LNCAP (cell line): Measurements from ENCODE around the gene SLC66A3.

Experiments used
- CTCF ChIP-seq: fragments of 450-650 bp; IDR thresholded peaks from 2 replicates; pipeline ENCODE4 v1.5.1; 2017; ENCODE audit warnings: mild to moderate bottlenecking

SLC66A3 gene

GRCh38 chr2:11155381-11156035 is at the start of gene SLC66A3:
Gene SLC66A3 (plus strand): TSS chr2:11155467. CDS start chr2:11155547, 80 bp downstream.
- no peak for TF ChIP-seq CTCF

- no peak for TF ChIP-seq CTCF
These were observed 46.3 kb upstream of the SLC66A3 start for GRCh38 chr2:11109002-11109401.

GRCh38 chr2:11112870-11113428 is 42.3 kb upstream of the SLC66A3 start:
- TF ChIP-seq CTCF = no peak

GRCh38 chr2:11117776-11118175 is 37.5 kb upstream of the SLC66A3 start:
- no peak for TF ChIP-seq CTCF

- TF ChIP-seq CTCF = no peak
These were observed 36.5 kb upstream of the SLC66A3 start for GRCh38 chr2:11118761-11119160.

- TF ChIP-seq CTCF = no peak
These were observed 34.0 kb upstream of the SLC66A3 start for GRCh38 chr2:11121099-11121822.

- no peak for TF ChIP-seq CTCF
These were observed 33.5 kb upstream of the SLC66A3 start for GRCh38 chr2:11121823-11122155.
